MV-4-11 (cell line): Measurements from ENCODE around the gene MAML3.
A peak's percentile ranks its signal among the peaks of the same experiment; 100 is the strongest.

Experiments used
- DNase-seq: peaks from one replicate; lab custom pipeline; 2025; lab: John Stamatoyannopoulos, UW

The MAML3 gene

GRCh38 chr4:140099983-140100382, 54.0 kb downstream of the MAML3 start:
- DNase-seq, result peak; percentile 81

- DNase-seq, result no peak
Measured at GRCh38 chr4:140098455-140099160, 55.4 kb downstream of the MAML3 start.

- no peak for DNase-seq
Measured at GRCh38 chr4:140097572-140097971, 56.4 kb downstream of the MAML3 start.

GRCh38 chr4:140096921-140097320, 57.1 kb downstream of the MAML3 start:
- DNase-seq, result no peak

GRCh38 chr4:140096483-140096861, 57.5 kb downstream of the MAML3 start:
- no peak for DNase-seq

- DNase-seq, result peak; percentile 82
Measured at GRCh38 chr4:140095694-140096482, 58.1 kb downstream of the MAML3 start.

- peak; percentile 94 for DNase-seq
Measured at GRCh38 chr4:140094438-140095420, 59.3 kb downstream of the MAML3 start.

- peak; percentile 52 for DNase-seq
Measured at GRCh38 chr4:140092094-140092851, 61.7 kb downstream of the MAML3 start.

GRCh38 chr4:140091305-140091704, 62.7 kb downstream of the MAML3 start:
- peak; percentile 60 for DNase-seq

GRCh38 chr4:140090215-140090731, 63.7 kb downstream of the MAML3 start:
- DNase-seq, result no peak

GRCh38 chr4:140089216-140089615, 64.8 kb downstream of the MAML3 start:
- no peak for DNase-seq

GRCh38 chr4:140088323-140088967, 65.5 kb downstream of the MAML3 start:
- no peak for DNase-seq

- DNase-seq, result no peak
Measured at GRCh38 chr4:140085881-140086280, 68.1 kb downstream of the MAML3 start.

- DNase-seq, result no peak
Measured at GRCh38 chr4:140085062-140085622, 68.8 kb downstream of the MAML3 start.

- DNase-seq, result no peak
Measured at GRCh38 chr4:140084385-140084784, 69.6 kb downstream of the MAML3 start.

- no peak for DNase-seq
Measured at GRCh38 chr4:140082391-140082755, 71.6 kb downstream of the MAML3 start.

GRCh38 chr4:140081641-140082390, 72.2 kb downstream of the MAML3 start:
- no peak for DNase-seq

- no peak for DNase-seq
Measured at GRCh38 chr4:140080883-140081282, 73.1 kb downstream of the MAML3 start.

- DNase-seq, result no peak
Measured at GRCh38 chr4:140078366-140078765, 75.6 kb downstream of the MAML3 start.

GRCh38 chr4:140076307-140076706, 77.7 kb downstream of the MAML3 start:
- no peak for DNase-seq
